ENCODE results near the gene SSH3.

- TF ChIP-seq EP300 (conservative IDR thresholded peaks at IDR 0.05; ENCODE audit: poor library complexity, severe bottlenecking) (no peak), EZH2 (IDR thresholded peaks at IDR 0.05; ENCODE audit: borderline replicate concordance, insufficient read depth, low read length, poor library complexity, severe bottlenecking) (no peak), POLR2AphosphoS5 (IDR thresholded peaks at IDR 0.05) (no peak), TAF1 (IDR thresholded peaks at IDR 0.05; ENCODE audit: low read depth) (no peak), SMC3 (conservative IDR thresholded peaks at IDR 0.05; ENCODE audit: poor library complexity) (no peak), MXI1 (conservative IDR thresholded peaks at IDR 0.05; ENCODE audit: poor library complexity, severe bottlenecking) (no peak), REST (IDR thresholded peaks at IDR 0.05; ENCODE audit: borderline replicate concordance) (no peak), RAD21 (conservative IDR thresholded peaks at IDR 0.05) (no peak)
- TF ChIP-seq, protein P1, sequence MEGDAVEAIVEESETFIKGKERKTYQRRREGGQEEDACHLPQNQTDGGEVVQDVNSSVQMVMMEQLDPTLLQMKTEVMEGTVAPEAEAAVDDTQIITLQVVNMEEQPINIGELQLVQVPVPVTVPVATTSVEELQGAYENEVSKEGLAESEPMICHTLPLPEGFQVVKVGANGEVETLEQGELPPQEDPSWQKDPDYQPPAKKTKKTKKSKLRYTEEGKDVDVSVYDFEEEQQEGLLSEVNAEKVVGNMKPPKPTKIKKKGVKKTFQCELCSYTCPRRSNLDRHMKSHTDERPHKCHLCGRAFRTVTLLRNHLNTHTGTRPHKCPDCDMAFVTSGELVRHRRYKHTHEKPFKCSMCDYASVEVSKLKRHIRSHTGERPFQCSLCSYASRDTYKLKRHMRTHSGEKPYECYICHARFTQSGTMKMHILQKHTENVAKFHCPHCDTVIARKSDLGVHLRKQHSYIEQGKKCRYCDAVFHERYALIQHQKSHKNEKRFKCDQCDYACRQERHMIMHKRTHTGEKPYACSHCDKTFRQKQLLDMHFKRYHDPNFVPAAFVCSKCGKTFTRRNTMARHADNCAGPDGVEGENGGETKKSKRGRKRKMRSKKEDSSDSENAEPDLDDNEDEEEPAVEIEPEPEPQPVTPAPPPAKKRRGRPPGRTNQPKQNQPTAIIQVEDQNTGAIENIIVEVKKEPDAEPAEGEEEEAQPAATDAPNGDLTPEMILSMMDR (IDR thresholded peaks at IDR 0.05; ENCODE audit: poor library complexity, severe bottlenecking): no peak
These were observed 11.6 kb upstream of the SSH3 start for GRCh38 chr11:67291481-67292381.

Data from neural cell (in vitro differentiated cells).